Activated gamma-delta T cell (primary cell): ENCODE data around the gene NRG3.

ENCODE experiments used
- DNase-seq: peaks from one replicate; lab custom pipeline; 2025; lab: John Stamatoyannopoulos, UW

Gene NRG3

DNA sequence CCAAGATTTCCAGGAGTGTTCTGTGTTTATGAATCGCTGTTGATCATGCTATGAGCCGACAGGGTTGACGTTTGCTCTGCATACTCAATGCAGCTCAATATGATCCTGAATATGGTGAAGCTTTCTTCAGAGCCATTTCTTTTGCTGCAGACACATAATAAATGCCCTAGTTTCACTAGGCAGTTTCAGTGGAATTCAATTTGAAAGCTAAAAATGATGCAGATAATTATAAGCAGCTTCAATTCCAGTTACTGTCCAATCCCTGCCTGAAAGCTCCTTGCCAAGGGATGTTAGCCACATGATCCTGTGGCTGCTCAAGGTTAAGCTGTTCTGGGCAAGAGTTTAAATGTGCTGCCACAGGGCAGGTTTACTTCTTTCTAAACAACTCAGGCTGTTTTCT, 805.6 kb downstream of the NRG3 start:
- no peak for DNase-seq

DNA sequence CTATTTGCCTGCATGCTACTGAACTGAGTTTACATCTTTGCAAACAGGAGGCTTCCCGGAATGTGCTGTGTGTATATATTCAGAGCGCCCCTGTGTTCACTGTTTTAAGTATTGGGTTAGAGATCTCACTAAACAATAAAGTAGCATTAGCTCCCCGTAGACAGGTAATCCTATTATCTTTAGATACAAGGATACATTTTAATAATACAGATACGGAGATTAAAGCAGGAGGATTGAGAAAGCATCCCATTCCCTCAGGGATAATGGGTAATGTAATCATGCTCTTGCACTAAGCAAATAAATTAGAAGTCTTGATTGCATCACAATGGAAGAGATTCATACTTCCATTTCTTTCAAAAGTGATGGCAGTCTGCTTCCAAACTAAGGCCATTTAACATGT, 809.0 kb downstream of the NRG3 start:
- no peak for DNase-seq

DNA sequence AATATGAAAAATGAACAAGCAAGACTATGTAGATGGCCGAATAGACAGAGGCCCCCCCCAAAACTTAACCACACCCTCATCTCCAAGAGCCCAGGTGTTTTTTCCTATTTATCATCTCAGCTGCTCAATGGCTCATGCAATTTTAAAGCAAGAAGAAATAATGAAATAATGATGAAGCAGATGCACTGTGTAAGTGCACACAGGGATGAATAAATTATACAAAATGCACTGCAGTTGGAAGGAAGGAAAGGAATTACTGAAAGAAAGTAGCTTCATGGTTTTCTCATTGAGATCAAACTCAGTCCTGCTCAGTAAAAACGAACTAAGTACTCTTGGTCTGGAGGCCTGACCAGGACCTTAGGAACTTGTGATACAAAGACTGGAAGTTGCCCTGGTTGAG, 810.1 kb downstream of the NRG3 start:
- DNase-seq = no peak

DNA sequence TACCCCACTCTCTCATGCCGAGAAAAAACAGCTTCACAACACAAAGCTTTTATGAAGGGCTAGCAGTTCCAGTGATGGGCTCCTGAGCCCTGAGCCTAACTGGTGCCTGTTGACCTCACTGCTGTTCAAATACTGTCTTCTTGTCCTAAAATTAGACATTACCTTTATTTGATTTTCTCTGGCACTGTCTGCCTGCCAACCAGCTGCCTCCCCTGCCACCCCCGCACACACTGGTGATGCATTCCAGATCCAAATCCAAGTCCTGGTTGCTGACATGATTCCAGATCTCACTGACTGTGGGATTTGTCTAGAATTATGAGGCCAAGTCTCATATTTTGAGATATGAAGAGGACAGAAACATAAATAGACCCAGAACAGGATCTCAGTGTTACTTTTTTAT, 816.2 kb downstream of the NRG3 start:
- no peak for DNase-seq

DNA sequence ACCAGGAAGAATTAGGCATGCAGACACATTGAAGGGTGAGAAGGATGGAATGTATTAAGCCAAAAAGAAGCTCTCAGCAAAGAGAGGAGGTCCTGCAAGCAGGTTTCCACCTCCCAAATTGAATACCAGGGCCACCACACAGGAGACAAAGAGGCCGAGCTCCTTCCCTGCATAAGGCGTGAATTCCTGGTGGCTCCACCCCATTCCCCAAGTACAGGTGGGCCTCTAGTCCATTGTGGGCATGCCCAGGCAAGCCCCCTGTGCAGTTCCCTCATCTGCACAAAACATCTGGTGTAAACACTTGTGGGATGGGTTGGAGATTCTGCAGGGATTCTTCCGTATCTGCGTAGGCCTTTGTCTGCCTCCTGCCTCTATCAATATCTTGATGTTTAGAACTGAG, 817.5 kb downstream of the NRG3 start:
- DNase-seq = no peak

DNA sequence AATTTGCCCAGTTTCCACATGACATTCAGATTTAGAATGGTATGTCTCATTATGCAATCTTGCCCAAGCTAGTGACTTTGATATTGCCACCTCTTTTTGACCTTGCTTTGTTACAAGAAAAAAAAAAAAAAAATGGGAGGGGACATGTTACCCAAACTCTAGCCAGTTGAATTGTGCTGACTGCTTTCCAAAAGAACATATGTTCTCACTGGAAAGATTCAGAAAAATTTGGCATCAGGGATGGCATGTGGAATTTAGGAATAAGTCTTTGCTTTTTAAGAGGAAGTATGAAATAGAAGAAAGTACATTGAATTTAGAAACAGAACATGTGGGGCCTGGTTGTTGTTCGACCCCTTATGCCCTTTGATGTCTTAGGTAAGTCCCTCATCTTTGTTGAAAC, 846.8 kb downstream of the NRG3 start:
- no peak for DNase-seq

DNA sequence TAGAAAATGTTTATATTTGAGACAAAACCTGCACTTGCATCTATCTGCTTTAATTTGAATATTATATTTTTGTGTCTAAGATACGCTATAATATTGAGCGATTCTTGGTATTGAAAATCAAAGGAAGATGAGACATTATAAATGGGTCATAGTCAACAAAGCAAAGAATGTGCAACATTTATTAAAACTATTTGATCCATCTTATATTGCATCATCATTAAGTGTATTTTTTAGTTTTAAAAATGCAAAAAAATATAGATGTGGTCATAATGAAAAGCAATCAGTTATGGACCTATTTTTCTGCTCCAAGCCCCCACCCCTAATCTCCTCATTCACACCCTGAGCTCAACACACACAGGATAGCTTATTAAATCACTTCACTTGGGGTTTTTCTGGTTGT, 847.3 kb downstream of the NRG3 start:
- DNase-seq = no peak

DNA sequence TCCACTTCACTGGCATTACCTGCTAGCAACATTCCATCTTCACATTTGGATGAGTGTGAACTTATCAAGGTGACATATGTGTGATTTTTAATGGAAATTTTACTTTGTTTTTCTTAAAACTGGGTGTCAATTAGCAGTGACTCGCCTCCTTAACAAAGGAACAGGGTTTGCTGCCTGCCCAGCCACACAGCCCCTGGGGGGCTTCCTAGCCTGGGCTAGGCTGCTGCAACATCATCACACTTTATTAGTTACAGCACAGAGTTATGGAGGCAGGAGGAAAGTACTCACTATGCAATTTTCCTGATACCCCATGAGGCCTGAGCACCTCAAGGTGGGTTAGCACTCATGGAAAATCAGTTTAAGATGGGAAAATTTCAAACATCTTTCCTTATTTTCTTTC, 861.3 kb downstream of the NRG3 start:
- DNase-seq = no peak

DNA sequence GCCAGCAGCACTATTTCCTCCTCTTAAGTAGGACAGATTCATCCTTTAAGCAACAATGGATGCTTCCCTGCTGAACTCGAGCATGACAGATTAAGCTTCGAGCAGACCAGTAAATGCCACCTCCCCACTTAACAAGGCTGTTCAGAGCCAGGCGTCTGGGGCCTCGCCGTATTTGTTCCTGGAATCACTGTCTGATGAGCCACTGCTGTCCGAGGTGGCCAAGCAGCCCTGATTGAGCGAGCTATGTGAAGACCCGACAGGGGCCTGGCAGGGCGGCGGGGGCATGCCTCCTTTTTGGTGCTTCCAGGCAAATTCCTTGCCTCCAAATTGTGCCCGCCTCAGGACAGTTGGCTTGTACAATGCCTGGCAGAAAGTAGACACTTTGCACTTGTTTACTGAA, 862.6 kb downstream of the NRG3 start:
- DNase-seq = no peak

DNA sequence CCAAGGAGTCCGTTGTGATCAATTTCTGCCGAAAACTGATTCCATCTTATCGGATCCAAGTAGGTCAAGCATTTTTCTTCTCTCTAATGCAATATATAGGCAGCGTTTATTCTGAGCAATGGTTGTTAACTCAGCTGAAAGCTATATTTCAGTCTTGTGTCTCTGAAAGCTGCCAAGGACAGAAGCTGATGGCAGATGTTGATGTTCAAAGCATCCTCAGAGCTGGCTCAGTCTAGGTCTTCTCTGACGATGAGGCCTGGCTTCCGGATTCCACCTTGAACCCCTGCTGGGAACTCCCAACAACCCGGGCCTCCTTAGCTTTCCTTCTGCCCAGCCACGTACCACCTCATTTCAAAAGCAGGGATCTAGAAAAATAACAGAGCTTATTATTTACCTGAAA, 863.6 kb downstream of the NRG3 start:
- no peak for DNase-seq

DNA sequence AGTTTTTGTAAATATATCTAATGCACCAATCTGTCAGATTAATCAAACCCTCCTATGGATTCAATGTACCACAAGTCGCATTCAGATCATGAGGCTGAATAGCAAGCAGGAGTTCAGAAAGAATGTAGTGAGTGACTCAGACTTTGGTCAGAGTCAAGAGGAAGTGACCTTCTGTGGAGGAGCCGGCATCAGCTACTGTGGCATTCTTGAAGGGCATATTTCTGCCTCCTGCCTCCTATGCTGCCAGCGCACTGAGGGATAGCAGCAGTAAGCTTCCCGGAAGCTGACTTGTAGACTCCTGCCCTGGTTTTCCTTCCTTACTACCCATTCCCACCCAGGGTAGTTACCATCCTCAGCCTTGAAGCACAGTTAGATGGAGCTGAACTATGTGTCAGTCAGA, 867.5 kb downstream of the NRG3 start:
- no peak for DNase-seq

DNA sequence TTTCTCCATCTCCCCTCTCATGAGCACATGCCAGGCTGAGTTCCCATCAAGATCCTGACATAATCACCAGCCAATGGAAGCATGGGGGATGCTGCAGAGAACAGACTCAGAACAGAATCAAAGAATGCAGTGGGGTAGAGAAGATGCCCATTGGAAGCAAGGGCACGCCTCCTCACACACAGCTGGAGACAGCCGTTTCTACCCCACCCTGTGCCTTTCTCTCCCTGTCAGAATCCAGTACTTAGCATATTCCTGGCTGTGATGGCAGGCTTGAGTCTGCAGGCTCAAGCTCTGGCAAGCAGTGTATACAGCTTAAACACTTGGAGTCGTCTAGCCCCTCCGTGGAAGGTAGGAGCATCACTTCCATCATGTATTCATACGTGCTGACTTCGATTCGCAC, 867.9 kb downstream of the NRG3 start:
- DNase-seq = no peak

DNA sequence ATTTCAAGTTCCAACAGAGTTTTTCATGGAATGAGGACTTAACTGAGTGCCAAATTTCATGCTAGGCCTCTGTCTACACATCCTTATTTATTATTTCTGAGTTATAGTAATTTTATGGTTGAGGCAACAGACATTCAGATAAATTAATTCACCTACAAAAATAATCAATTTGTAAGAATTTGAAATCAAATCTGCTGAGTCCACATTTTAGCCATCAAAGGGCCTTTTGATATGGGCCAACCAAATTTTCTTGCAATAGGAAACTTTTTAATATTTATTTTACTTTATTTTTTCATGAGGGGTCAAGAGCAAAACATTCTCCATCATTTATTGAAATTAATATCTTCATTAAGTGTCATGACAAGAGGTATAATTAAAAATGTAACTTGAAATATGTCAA, 875.5 kb downstream of the NRG3 start:
- DNase-seq = no peak

DNA sequence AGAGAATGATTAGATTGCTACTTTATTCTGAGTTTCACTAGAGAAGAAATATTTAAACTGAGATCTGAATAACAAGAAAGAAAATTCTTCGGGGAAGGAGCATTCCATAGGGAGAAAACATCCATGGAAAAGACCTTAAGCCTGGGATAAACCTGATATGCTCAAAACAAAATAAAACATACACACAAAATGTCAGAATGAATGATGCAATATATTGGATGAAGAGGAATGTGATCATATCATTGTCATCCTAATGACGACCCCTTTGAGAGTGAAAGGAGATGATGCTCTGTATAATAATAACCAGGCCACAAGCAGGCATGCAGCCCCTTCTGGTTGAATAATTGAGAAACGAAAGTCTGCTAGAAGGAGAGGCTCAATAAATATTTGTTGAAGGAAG, 882.4 kb downstream of the NRG3 start:
- no peak for DNase-seq

DNA sequence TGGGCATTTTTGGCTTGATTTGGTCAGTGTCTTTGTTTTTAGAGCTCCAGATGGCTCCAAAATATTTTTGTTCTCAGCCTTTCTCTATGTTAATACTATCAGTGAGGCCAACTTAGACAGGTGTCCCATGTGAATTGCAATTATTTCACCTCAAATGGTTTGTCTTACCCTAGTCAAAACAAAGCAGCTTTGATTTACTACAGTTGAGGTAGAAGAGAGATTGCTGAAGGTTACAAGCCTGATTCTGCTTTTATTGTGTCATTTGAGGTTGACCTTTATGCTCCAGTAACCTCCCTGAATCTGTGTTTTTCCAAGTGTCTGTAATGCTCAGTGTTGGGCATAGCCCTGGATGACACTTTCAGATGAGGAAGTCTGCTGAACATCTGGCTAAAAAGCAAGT, 882.9 kb downstream of the NRG3 start:
- no peak for DNase-seq

DNA sequence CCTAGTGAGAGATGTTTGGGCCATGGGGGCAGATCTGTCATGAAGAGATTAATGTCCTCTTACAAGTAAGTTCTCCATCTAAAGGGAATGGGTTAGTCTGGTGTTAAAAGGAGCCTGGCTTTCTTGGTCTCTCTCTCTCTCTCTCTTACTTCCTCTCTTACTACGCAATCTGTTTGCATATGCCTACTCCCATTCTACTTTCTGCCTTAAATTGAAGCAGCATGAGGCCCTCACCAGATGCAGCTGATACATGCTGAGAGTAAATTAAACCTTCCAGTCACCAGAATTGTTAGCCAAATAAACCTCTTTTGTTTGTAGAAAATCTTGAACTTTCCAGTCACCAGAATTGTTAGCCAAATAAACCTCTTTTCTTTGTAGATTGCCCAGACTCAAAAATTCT, 884.1 kb downstream of the NRG3 start:
- no peak for DNase-seq

DNA sequence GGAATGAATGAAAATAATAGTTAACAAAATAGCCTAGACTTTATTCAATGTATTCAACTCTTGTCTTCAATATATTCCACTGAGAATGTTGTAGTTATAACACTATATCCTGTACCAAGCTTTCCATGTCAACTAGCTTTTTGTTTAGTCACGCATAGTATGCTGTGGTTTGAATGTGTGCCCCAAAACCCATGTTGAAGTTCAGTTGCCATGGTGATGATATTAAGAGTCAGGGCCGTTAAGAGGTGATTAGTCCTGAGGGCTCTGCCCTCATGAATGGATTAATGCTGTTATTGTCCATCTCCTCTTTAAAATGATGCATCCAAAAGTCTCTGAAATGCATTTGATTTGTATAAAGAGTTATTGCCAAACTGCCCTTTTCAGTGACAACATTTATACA, 887.6 kb downstream of the NRG3 start:
- no peak for DNase-seq

DNA sequence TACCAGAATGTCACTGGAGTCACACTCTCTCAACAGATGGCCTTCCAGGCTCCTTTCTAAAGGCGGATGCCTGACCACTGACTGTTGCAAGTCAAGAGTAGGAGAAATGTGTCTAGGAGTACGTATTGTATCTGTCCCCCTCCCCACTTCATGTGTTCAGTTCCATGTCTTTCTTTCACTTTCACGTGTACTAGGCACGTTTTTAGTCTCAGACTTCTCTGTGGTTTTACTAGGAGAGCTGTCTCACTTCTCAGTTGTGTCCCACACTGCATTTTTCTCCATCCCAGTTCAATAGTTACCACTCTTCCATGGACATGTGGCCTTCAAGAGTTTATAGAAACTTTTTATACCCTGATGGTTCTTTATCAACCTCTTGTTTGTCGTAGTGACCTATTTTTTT, 893.0 kb downstream of the NRG3 start:
- no peak for DNase-seq

DNA sequence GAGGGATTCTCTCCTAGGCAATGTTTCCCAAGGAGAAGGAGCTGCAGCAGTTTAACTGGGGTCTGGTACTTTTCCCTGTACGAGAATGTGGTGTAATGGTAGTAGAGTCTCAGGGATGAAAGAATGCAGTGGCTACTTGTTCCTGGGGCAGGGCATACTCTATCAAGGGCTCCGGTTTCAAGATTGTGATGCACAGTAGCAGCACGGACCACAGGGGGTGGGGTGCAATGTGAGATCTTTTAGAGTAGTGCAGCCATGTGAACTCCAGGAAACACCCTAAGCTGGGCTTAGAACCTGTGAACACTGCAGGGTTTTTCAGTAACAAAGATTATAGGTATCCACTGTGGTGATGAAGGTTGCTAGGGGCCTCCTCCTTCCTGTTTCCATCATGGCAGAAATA, 903.9 kb downstream of the NRG3 start:
- no peak for DNase-seq

DNA sequence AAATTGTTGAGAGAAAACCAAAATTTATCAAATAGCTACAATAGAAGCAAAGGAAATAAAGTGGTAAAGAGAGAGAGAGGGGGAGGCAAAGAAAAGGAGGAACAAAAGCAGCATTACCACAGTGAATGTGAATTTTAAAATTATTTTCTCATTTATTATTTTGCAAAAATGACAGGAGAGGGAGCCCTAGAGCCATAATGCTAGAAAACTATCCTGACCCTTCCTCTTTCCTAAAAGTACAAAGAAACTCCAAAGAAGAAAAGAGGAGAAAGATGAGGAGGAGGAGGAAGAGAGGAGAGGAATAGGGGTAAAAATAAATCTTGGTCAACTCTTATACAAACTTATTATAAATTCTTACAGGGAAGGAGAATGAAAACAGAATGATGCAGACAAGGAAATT, 921.5 kb downstream of the NRG3 start:
- no peak for DNase-seq

DNA sequence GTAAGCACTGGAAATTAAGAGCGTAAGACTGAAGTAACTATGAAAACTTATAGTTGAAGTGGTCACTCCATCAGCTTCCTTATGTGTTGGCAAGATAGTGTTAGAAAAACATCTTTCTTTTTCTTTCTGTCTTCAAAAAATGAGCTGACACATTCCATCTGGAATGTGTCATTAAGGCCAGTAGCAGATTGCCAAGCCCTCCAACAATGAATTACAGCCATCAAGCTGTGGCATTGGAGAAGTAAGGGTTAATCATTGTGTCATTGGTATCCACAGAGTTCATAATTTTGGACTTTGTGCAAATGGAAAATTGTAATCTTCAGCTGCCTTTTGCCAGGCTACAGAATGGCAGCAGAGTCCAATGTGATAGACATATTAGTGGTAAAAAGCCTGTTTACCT, 926.3 kb downstream of the NRG3 start:
- DNase-seq = no peak

DNA sequence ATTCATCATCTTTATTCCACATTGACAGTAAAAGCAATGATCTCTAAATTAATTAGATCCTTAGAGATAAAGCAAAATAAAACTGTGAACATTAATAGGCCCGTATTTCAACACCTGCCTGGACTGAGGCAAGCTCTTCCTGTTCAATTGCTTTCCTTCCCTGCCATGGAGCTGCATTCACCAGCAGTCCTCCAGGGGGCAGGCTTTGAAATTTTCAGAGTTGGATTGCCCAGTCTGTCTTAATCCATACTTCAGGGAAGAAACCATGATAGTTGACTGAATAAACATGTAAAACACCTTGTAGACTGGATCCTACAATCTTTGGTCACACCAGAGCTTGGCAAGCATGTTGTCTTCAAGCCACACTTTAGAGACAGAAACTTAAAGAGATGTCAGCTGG, 936.6 kb downstream of the NRG3 start:
- no peak for DNase-seq

DNA sequence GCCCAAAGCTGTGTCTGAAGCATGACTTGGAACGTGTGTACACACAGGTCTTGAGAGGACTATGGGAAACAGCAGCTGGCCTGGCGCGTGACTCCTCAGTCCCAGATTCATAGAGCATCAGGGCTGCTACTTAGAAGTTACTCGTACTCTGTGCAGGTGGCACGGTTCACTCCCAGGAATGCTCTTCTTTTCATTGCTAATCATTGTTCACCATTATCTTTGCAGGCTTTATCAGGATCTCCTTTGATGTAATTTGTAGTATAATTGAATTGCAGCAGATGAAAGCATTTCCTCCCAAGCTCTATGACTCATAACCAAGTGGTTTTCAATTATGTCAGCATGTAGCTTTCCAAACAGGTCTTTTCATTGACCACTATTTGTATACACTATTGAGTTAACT, 938.9 kb downstream of the NRG3 start:
- no peak for DNase-seq

DNA sequence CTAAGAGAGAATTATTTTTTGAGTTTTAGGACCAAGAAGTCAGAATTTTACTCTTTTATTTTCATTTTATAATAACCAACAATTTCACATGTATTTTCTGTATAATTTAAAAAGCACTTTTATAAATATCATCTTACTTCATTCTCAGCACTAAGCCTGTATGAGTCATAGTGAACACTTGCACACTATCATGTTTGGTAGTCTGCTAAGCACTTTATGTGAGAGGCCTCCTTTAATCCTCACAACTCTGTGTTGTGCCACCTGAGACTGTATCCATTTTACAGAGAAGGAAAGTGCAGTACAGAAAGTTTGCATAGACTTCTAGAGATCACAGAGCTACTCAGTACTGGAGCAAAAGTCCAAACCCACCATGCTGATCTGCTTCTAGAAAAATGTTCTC, 939.6 kb downstream of the NRG3 start:
- DNase-seq = no peak

DNA sequence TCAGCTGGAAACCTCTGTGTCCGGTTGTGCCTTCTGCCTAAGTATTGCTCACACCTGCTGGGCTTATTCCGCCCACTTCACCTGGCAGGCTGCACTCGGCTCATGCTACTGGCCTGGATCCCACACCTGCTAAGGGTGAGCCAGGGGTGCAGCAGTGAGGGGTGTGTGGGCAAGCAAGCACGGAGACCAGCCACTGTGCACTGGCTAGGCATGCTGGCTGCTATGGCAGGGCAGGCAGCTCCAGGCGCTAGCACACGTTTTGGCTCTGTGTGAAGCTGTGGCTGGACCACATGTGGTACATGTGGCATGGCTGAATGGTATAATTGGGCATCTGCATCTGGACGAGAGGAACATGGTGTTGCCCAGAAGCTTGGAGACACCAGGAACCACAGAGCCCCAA, 940.7 kb downstream of the NRG3 start:
- no peak for DNase-seq
